Loucy (cell line): ENCODE data around the gene PLAC8L1.
A peak's percentile ranks its signal among the peaks of the same experiment; 100 is the strongest.
"Not testable (repeated sequence)": the region's sequence is repeated elsewhere in the genome, so short reads cannot be mapped to it uniquely, and the experiment has no call there.

Experiments used
- H2AFZ ChIP-seq: fragments of 200-600 bp; sonication (generic); 2 replicates; pipeline ENCODE4 v1.6.0; 2016; ENCODE audit warnings: antibody characterized with exemption, mild to moderate bottlenecking, low read length, moderate library complexity
- H3F3A ChIP-seq: fragments of 200-600 bp; 2 replicates; pipeline ENCODE4 v1.6.0; 2016; ENCODE audit warnings: antibody characterized with exemption, low read depth, mild to moderate bottlenecking
- H3K27me3 ChIP-seq: fragments of 200-600 bp; sonication (generic); 2 replicates; pipeline ENCODE4 v1.6.1; 2014; ENCODE audit warnings: low read length, mild to moderate bottlenecking; ENCODE audit not compliant: insufficient read depth, poor library complexity, severe bottlenecking
- H3K36me3 ChIP-seq: fragments of 200-600 bp; sonication (generic); 2 replicates; pipeline ENCODE4 v1.6.1; 2016; ENCODE audit warnings: low read length; ENCODE audit not compliant: insufficient read depth
- H3K4me1 ChIP-seq: fragments of 200-600 bp; sonication (generic); 2 replicates; pipeline ENCODE4 v1.5.1; 2014; ENCODE audit warnings: low read length, mild to moderate bottlenecking; ENCODE audit not compliant: insufficient read depth, poor library complexity, severe bottlenecking
- H3K4me2 ChIP-seq: fragments of 200-600 bp; sonication (generic); 2 replicates; pipeline ENCODE4 v1.6.0; 2014; ENCODE audit warnings: antibody characterized with exemption, low read length, low read depth, mild to moderate bottlenecking; ENCODE audit not compliant: poor library complexity, severe bottlenecking
- H3K4me3 ChIP-seq: fragments of 200-600 bp; sonication (generic); 2 replicates; pipeline ENCODE4 v1.5.1; 2014; ENCODE audit warnings: low read length, mild to moderate bottlenecking, mixed read lengths; ENCODE audit not compliant: poor library complexity, severe bottlenecking
- H3K79me2 ChIP-seq: fragments of 200-600 bp; sonication (generic); 2 replicates; pipeline ENCODE4 v1.6.1; 2014; ENCODE audit warnings: low read length; ENCODE audit not compliant: insufficient read depth
- H3K9ac ChIP-seq: fragments of 200-600 bp; sonication (generic); 2 replicates; pipeline ENCODE4 v1.6.0; 2014; ENCODE audit warnings: mild to moderate bottlenecking, low read depth, low read length, moderate library complexity; ENCODE audit not compliant: poor library complexity, severe bottlenecking
- H3K9me2 ChIP-seq: fragments of 200-600 bp; sonication (generic); replicated peaks from 2 replicates; pipeline ENCODE4 v1.6.1; 2016; ENCODE audit warnings: low read depth, low read length, mixed read lengths
- H3K9me3 ChIP-seq: fragments of 200-600 bp; sonication (generic); 2 replicates; pipeline ENCODE4 v1.6.1; 2014; ENCODE audit warnings: mild to moderate bottlenecking, antibody characterized with exemption, low read length, low read depth; ENCODE audit not compliant: insufficient read depth
- H4K20me1 ChIP-seq: fragments of 200-600 bp; sonication (generic); 2 replicates; pipeline ENCODE4 v1.6.0; 2014; ENCODE audit warnings: antibody characterized with exemption, low read length, mild to moderate bottlenecking; ENCODE audit not compliant: insufficient read depth, poor library complexity, severe bottlenecking
- CTCF ChIP-seq: fragments of 200-600 bp; sonication (generic); conservative IDR thresholded peaks from 2 replicates; pipeline ENCODE4 v1.5.1; 2014; ENCODE audit warnings: mild to moderate bottlenecking, antibody characterized with exemption, low read length
- EZH2phosphoT487 ChIP-seq: fragments of 200-600 bp; IDR thresholded peaks from 2 replicates; pipeline ENCODE4 v1.6.1; 2018; ENCODE audit warnings: antibody characterized with exemption, mild to moderate bottlenecking, moderate library complexity, borderline replicate concordance

The PLAC8L1 gene

GRCh38 chr5:146130440-146131045 is 25.2 kb upstream of the PLAC8L1 start:
- H3F3A ChIP-seq: peaks cover 2% of the 10 kb centered on the region; the same call in 1 of the 2 replicates
- H3K9ac ChIP-seq: no peak overlapping the region
- H2AFZ ChIP-seq: no peak overlapping the region
- H3K79me2 ChIP-seq: no peaks in the 10 kb centered on the region
- no peak overlapping the region for H3K4me3 ChIP-seq
- no peak overlapping the region for H3K4me2 ChIP-seq
- no peaks in the 10 kb centered on the region for H4K20me1 ChIP-seq
- H3K36me3 ChIP-seq: peaks cover 77% of the 10 kb centered on the region
- TF ChIP-seq EZH2phosphoT487 (no peak), CTCF (peak; percentile 86)
- H3K27me3 ChIP-seq: no peaks in the 10 kb centered on the region
- no peaks in the 10 kb centered on the region for H3K9me2 ChIP-seq
- no peaks in the 10 kb centered on the region for H3K9me3 ChIP-seq
- H3K4me1 ChIP-seq: no peaks in the 10 kb centered on the region

GRCh38 chr5:146126068-146126467 is 20.7 kb upstream of the PLAC8L1 start:
- H3F3A ChIP-seq: peaks cover under 1% of the 10 kb centered on the region; the same call in 1 of the 2 replicates
- H2AFZ ChIP-seq: no peak overlapping the region
- no peaks in the 10 kb centered on the region for H3K79me2 ChIP-seq
- no peaks in the 10 kb centered on the region for H3K9me2 ChIP-seq
- no peak overlapping the region for H3K9ac ChIP-seq
- no peaks in the 10 kb centered on the region for H3K9me3 ChIP-seq
- H3K36me3 ChIP-seq: peaks cover 90% of the 10 kb centered on the region
- H3K4me2 ChIP-seq: no peak overlapping the region
- H3K4me1 ChIP-seq: no peaks in the 10 kb centered on the region
- no peak for TF ChIP-seq EZH2phosphoT487
- TF ChIP-seq CTCF: no peak
- no peak overlapping the region for H3K4me3 ChIP-seq
- no peaks in the 10 kb centered on the region for H3K27me3 ChIP-seq
- no peaks in the 10 kb centered on the region for H4K20me1 ChIP-seq

- H3K36me3 ChIP-seq: peaks cover 92% of the 10 kb centered on the region
- TF ChIP-seq CTCF (no peak), EZH2phosphoT487 (no peak)
- H3K9me2 ChIP-seq: no peaks in the 10 kb centered on the region
- no peak overlapping the region for H3K9ac ChIP-seq
- H2AFZ ChIP-seq: no peak overlapping the region
- no peaks in the 10 kb centered on the region for H3K4me1 ChIP-seq
- no peaks in the 10 kb centered on the region for H3K79me2 ChIP-seq
- H4K20me1 ChIP-seq: no peaks in the 10 kb centered on the region
- no peak overlapping the region for H3K4me3 ChIP-seq
- no peaks in the 10 kb centered on the region for H3K27me3 ChIP-seq
- H3K9me3 ChIP-seq: no peaks in the 10 kb centered on the region
- no peak overlapping the region for H3K4me2 ChIP-seq
- no peaks in the 10 kb centered on the region for H3F3A ChIP-seq
Observed at GRCh38 chr5:146124580-146124979, 19.2 kb upstream of the PLAC8L1 start.

- not testable (repeated sequence) for H3K27me3 ChIP-seq, H3K4me2 ChIP-seq, H2AFZ ChIP-seq, H3K79me2 ChIP-seq, H3K9ac ChIP-seq, H3K4me1 ChIP-seq, H4K20me1 ChIP-seq, H3K9me2 ChIP-seq, H3K9me3 ChIP-seq, H3F3A ChIP-seq, H3K4me3 ChIP-seq
- H3K36me3 ChIP-seq: peaks cover 85% of the 10 kb centered on the region
Observed at GRCh38 chr5:146121451-146121850, 16.1 kb upstream of the PLAC8L1 start.
